ENCODE measurements around the gene ELN. TPM values are rescaled to one million over a fixed set of nuclear protein-coding genes. Genes with fewer than 3 reads are reported as not detected.
A peak's percentile ranks its signal among the peaks of the same experiment; 100 is the strongest.

ELN gene
- total RNA-seq, 2 experiments from 2014 or later = not detected

- peaks cover 2% of the 10 kb centered on the region for H3K4me1 Mint-ChIP-seq
- H3K36me3 Mint-ChIP-seq = no peaks in the 10 kb centered on the region
- peaks cover 5% of the 10 kb centered on the region for H3K27me3 Mint-ChIP-seq
- no peak overlapping the region for H3K4me3 Mint-ChIP-seq
- DNase-seq (no peak), ATAC-seq (ENCODE audit: low read depth) (no peak)
- H3K9me3 Mint-ChIP-seq = no peaks in the 10 kb centered on the region
- H3K27ac Mint-ChIP-seq = no peak overlapping the region
- POLR2A ChIA-PET = no interaction called here
Measured at GRCh38 chr7:74078461-74078860, 50.5 kb downstream of the ELN start.

GRCh38 chr7:74082770-74083116 lies 54.8 kb downstream of the ELN start:
- POLR2A ChIA-PET = interaction anchor here (1.6 to 4.5 kb wide), 4 partner anchors 11 to 92 kb away, joined by 5 to 49 read pairs (median 16); partner anchors contain the start of gene EIF4H
- DNase-seq = no peak
- H3K4me3 Mint-ChIP-seq = peak overlapping the region; percentile 56
- no peak for ATAC-seq (ENCODE audit: low read depth)
- no peaks in the 10 kb centered on the region for H3K9me3 Mint-ChIP-seq
- no peak overlapping the region for H3K27ac Mint-ChIP-seq
- peaks cover 10% of the 10 kb centered on the region for H3K36me3 Mint-ChIP-seq
- H3K27me3 Mint-ChIP-seq = peaks cover 2% of the 10 kb centered on the region
- H3K4me1 Mint-ChIP-seq = peaks cover 11% of the 10 kb centered on the region

GRCh38 chr7:74083117-74083876 lies 55.3 kb downstream of the ELN start, which contains the start of gene LIMK1:
LIMK1 (plus strand) TSS chr7:74083804; CDS start chr7:74083991, 187 bp downstream.
- POLR2A ChIA-PET = interaction anchor here (0.7 to 4.5 kb wide), 7 partner anchors 10 to 94 kb away, joined by 3 to 49 read pairs (median 5); partner anchors contain the start of gene EIF4H
- H3K9me3 Mint-ChIP-seq = no peaks in the 10 kb centered on the region
- H3K36me3 Mint-ChIP-seq = peaks cover 12% of the 10 kb centered on the region
- peak; percentile 92 for DNase-seq
- H3K4me3 Mint-ChIP-seq = peak within 1 kb of the TSS; percentile 83
- H3K27me3 Mint-ChIP-seq = peaks cover 2% of the 10 kb centered on the region
- H3K4me1 Mint-ChIP-seq = peaks cover 11% of the 10 kb centered on the region
- ATAC-seq (ENCODE audit: low read depth) = peak; percentile 76
- peak within 1 kb of the TSS; percentile 85 for H3K27ac Mint-ChIP-seq

GRCh38 chr7:74083928-74084721 lies 56.2 kb downstream of the ELN start:
- peak overlapping the region; percentile 83 for H3K4me3 Mint-ChIP-seq

GRCh38 chr7:74084722-74085578 lies 57.0 kb downstream of the ELN start:
- POLR2A ChIA-PET = interaction anchor here (1.9 to 2.5 kb wide), 2 partner anchors 9 to 89 kb away, joined by 6 to 24 read pairs; partner anchors contain the start of gene EIF4H
- no peak for ATAC-seq (ENCODE audit: low read depth)
- peak overlapping the region; percentile 82 for H3K27ac Mint-ChIP-seq

More at GRCh38 chr7:74083928-74084721, 56.2 kb downstream of the ELN start:
- ATAC-seq (ENCODE audit: low read depth) (peak; percentile 75), DNase-seq (peak; percentile 54)
- no peaks in the 10 kb centered on the region for H3K9me3 Mint-ChIP-seq
- H3K36me3 Mint-ChIP-seq = peaks cover 15% of the 10 kb centered on the region
- POLR2A ChIA-PET = interaction anchor here (0.6 to 4.5 kb wide), 6 partner anchors 9 to 93 kb away, joined by 3 to 49 read pairs (median 5); partner anchors contain the start of gene EIF4H
- H3K27ac Mint-ChIP-seq = peak overlapping the region; percentile 82
- H3K27me3 Mint-ChIP-seq = no peaks in the 10 kb centered on the region
- peaks cover 11% of the 10 kb centered on the region for H3K4me1 Mint-ChIP-seq

GRCh38 chr7:74087791-74088453 lies 59.9 kb downstream of the ELN start:
- Mint-ChIP-seq H3K27ac (no peak overlapping the region), H3K27me3 (no peaks in the 10 kb centered on the region), H3K36me3 (peaks cover 17% of the 10 kb centered on the region), H3K4me3 (no peak overlapping the region), H3K4me1 (peaks cover 22% of the 10 kb centered on the region), H3K9me3 (no peaks in the 10 kb centered on the region)
- ATAC-seq (ENCODE audit: low read depth) (no peak), DNase-seq (no peak)
- POLR2A ChIA-PET = no interaction called here

More at GRCh38 chr7:74084722-74085578, 57.0 kb downstream of the ELN start:
- peaks cover 15% of the 10 kb centered on the region for H3K36me3 Mint-ChIP-seq
- H3K27me3 Mint-ChIP-seq = no peaks in the 10 kb centered on the region
- no peak for DNase-seq
- H3K4me3 Mint-ChIP-seq = peak overlapping the region; percentile 83
- peaks cover 11% of the 10 kb centered on the region for H3K4me1 Mint-ChIP-seq
- no peaks in the 10 kb centered on the region for H3K9me3 Mint-ChIP-seq

- POLR2A ChIA-PET = interaction anchor here (0.9 to 4.0 kb wide), 4 partner anchors 10 to 84 kb away, joined by 3 to 49 read pairs (median 10); partner anchors contain the start of genes EIF4H and LIMK1
- ATAC-seq (ENCODE audit: low read depth) (no peak), DNase-seq (no peak)
- Mint-ChIP-seq H3K27me3 (no peaks in the 10 kb centered on the region), H3K27ac (peak overlapping the region; percentile 97), H3K4me1 (peaks cover 22% of the 10 kb centered on the region), H3K4me3 (peak overlapping the region; percentile 40), H3K36me3 (peaks cover 14% of the 10 kb centered on the region), H3K9me3 (no peaks in the 10 kb centered on the region)
Measured at GRCh38 chr7:74092321-74092963, 64.5 kb downstream of the ELN start.

GRCh38 chr7:74092964-74093471 lies 65.0 kb downstream of the ELN start:
- ATAC-seq (ENCODE audit: low read depth) (no peak), DNase-seq (peak; percentile 45)
- H3K27me3 Mint-ChIP-seq = no peaks in the 10 kb centered on the region
- H3K9me3 Mint-ChIP-seq = peaks cover 3% of the 10 kb centered on the region
- H3K27ac Mint-ChIP-seq = peak overlapping the region; percentile 97
- H3K36me3 Mint-ChIP-seq = peaks cover 16% of the 10 kb centered on the region
- H3K4me1 Mint-ChIP-seq = peaks cover 22% of the 10 kb centered on the region
- H3K4me3 Mint-ChIP-seq = peak overlapping the region; percentile 91
- POLR2A ChIA-PET = interaction anchor here (0.9 to 4.0 kb wide), 4 partner anchors 11 to 84 kb away, joined by 3 to 49 read pairs (median 10); partner anchors contain the start of genes EIF4H and LIMK1

- Mint-ChIP-seq H3K9me3 (peaks cover 3% of the 10 kb centered on the region), H3K27me3 (no peaks in the 10 kb centered on the region)
Measured at GRCh38 chr7:74093671-74094223, 65.8 kb downstream of the ELN start.

GRCh38 chr7:74094224-74095101 lies 66.5 kb downstream of the ELN start:
- peak overlapping the region; percentile 91 for H3K4me3 Mint-ChIP-seq
- peak overlapping the region; percentile 97 for H3K27ac Mint-ChIP-seq
- H3K9me3 Mint-ChIP-seq = peaks cover 3% of the 10 kb centered on the region
- peaks cover 22% of the 10 kb centered on the region for H3K4me1 Mint-ChIP-seq
- no peaks in the 10 kb centered on the region for H3K27me3 Mint-ChIP-seq
- POLR2A ChIA-PET = interaction anchor here (0.5 to 4.0 kb wide), 5 partner anchors 9 to 562 kb away, joined by 3 to 49 read pairs (median 6); partner anchors contain the start of genes EIF4H and LIMK1
- H3K36me3 Mint-ChIP-seq = peaks cover 17% of the 10 kb centered on the region
- DNase-seq = peak; percentile 79
- ATAC-seq (ENCODE audit: low read depth) = peak; percentile 83

More at GRCh38 chr7:74093671-74094223, 65.8 kb downstream of the ELN start:
- POLR2A ChIA-PET = interaction anchor here (0.5 to 4.0 kb wide), 6 partner anchors 8 to 563 kb away, joined by 3 to 49 read pairs (median 5); partner anchors contain the start of genes EIF4H and LIMK1
- H3K36me3 Mint-ChIP-seq = peaks cover 20% of the 10 kb centered on the region
- DNase-seq (peak; percentile 77), ATAC-seq (ENCODE audit: low read depth) (peak; percentile 27)
- H3K27ac Mint-ChIP-seq = peak overlapping the region; percentile 97
- H3K4me3 Mint-ChIP-seq = peak overlapping the region; percentile 91
- H3K4me1 Mint-ChIP-seq = peaks cover 22% of the 10 kb centered on the region

Data from activated naive CD8-positive, alpha-beta T cell treated with anti-CD3 and anti-CD28 coated beads, Interleukin-2, amount 10 ng/mL, durations not matched to agents 7 days and 5 days (primary cell).